ENCODE data around the gene MYO18B. TPM values are rescaled to one million over a fixed set of nuclear protein-coding genes. Genes with fewer than 3 reads are reported as not detected.

The MYO18B gene
- total RNA-seq, 1 donor from 2014 or later: 254 TPM

- intact Hi-C loops (cut with DNase I): no loop called here
- no peak for DNase-seq (ENCODE audit: low spot score)
Observed at GRCh38 chr22:25764270-25765015, 22.5 kb downstream of the MYO18B start.

- intact Hi-C loops (cut with DNase I): no loop called here
- DNase-seq (ENCODE audit: low spot score): no peak
Observed at GRCh38 chr22:25765016-25765367, 23.0 kb downstream of the MYO18B start.

- no peak for DNase-seq (ENCODE audit: low spot score)
- intact Hi-C loops (cut with DNase I): no loop called here
Observed at GRCh38 chr22:25765801-25766200, 23.8 kb downstream of the MYO18B start.

- intact Hi-C loops (cut with DNase I): no loop called here
- no peak for DNase-seq (ENCODE audit: low spot score)
Observed at GRCh38 chr22:25766418-25766817, 24.4 kb downstream of the MYO18B start.

- no peak for DNase-seq (ENCODE audit: low spot score)
- intact Hi-C loops (cut with DNase I): loop anchor here (5.0 to 10.0 kb wide), 2 partner anchors 63 to 206 kb away; partner anchors contain the start of gene GRK3
Observed at GRCh38 chr22:25770333-25770732, 28.3 kb downstream of the MYO18B start.

GRCh38 chr22:25772288-25772687 lies 30.3 kb downstream of the MYO18B start:
- no peak for DNase-seq (ENCODE audit: low spot score)
- intact Hi-C loops (cut with DNase I): loop anchor here (5.0 to 10.0 kb wide), 2 partner anchors 65 to 207 kb away; partner anchors contain the start of gene GRK3

- intact Hi-C loops (cut with DNase I): loop anchor here (2.0 to 10.0 kb wide), 3 partner anchors 67 to 312 kb away; partner anchors contain the start of gene GRK3
- DNase-seq (ENCODE audit: low spot score): no peak
Observed at GRCh38 chr22:25774575-25775026, 32.6 kb downstream of the MYO18B start.

GRCh38 chr22:25775531-25775930 lies 33.5 kb downstream of the MYO18B start:
- intact Hi-C loops (cut with DNase I): loop anchor here (2.0 to 10.0 kb wide), 2 partner anchors 211 to 313 kb away; partner anchors contain the start of gene GRK3
- DNase-seq (ENCODE audit: low spot score): no peak

- no peak for DNase-seq (ENCODE audit: low spot score)
- intact Hi-C loops (cut with DNase I): loop anchor here (10.0 kb wide), 1 partner anchor 213 kb away; the partner anchor contains the start of gene GRK3
Observed at GRCh38 chr22:25777411-25777810, 35.4 kb downstream of the MYO18B start.

GRCh38 chr22:25777870-25778269 lies 35.9 kb downstream of the MYO18B start:
- intact Hi-C loops (cut with DNase I): loop anchor here (10.0 kb wide), 1 partner anchor 213 kb away; the partner anchor contains the start of gene GRK3

GRCh38 chr22:25779426-25779825 lies 37.4 kb downstream of the MYO18B start:
- no peak for DNase-seq (ENCODE audit: low spot score)
- intact Hi-C loops (cut with DNase I): loop anchor here (10.0 kb wide), 1 partner anchor 215 kb away; the partner anchor contains the start of gene GRK3

More at GRCh38 chr22:25777870-25778269, 35.9 kb downstream of the MYO18B start:
- no peak for DNase-seq (ENCODE audit: low spot score)

- intact Hi-C loops (cut with DNase I): loop anchor here (10.0 kb wide), 1 partner anchor 215 kb away; the partner anchor contains the start of gene GRK3
- no peak for DNase-seq (ENCODE audit: low spot score)
Observed at GRCh38 chr22:25779890-25780289, 37.9 kb downstream of the MYO18B start.

GRCh38 chr22:25780673-25781072 lies 38.7 kb downstream of the MYO18B start:
- intact Hi-C loops (cut with DNase I): no loop called here
- DNase-seq (ENCODE audit: low spot score): no peak

- no peak for DNase-seq (ENCODE audit: low spot score)
- intact Hi-C loops (cut with DNase I): no loop called here
Observed at GRCh38 chr22:25781801-25782200, 39.8 kb downstream of the MYO18B start.

GRCh38 chr22:25782831-25783230 lies 40.8 kb downstream of the MYO18B start:
- DNase-seq (ENCODE audit: low spot score): no peak
- intact Hi-C loops (cut with DNase I): no loop called here

GRCh38 chr22:25783856-25784255 lies 41.9 kb downstream of the MYO18B start:
- intact Hi-C loops (cut with DNase I): no loop called here

GRCh38 chr22:25786165-25786564 lies 44.2 kb downstream of the MYO18B start:
- no peak for DNase-seq (ENCODE audit: low spot score)
- intact Hi-C loops (cut with DNase I): no loop called here

More at GRCh38 chr22:25783856-25784255, 41.9 kb downstream of the MYO18B start:
- DNase-seq (ENCODE audit: low spot score): no peak

- intact Hi-C loops (cut with DNase I): no loop called here
- no peak for DNase-seq (ENCODE audit: low spot score)
Observed at GRCh38 chr22:25791556-25791955, 49.6 kb downstream of the MYO18B start.

- intact Hi-C loops (cut with DNase I): no loop called here
- no peak for DNase-seq (ENCODE audit: low spot score)
Observed at GRCh38 chr22:25795478-25795877, 53.5 kb downstream of the MYO18B start.

GRCh38 chr22:25797498-25798290 lies 55.7 kb downstream of the MYO18B start:
- peak; percentile 47 for DNase-seq (ENCODE audit: low spot score)
- intact Hi-C loops (cut with DNase I): no loop called here

Data from cardiac septum (tissue), 1 donor.